ENCODE results near the gene OR9A4.
"Not testable (repeated sequence)": the region's sequence is repeated elsewhere in the genome, so short reads cannot be mapped to it uniquely, and the experiment has no call there.

OR9A4 gene, protein sequence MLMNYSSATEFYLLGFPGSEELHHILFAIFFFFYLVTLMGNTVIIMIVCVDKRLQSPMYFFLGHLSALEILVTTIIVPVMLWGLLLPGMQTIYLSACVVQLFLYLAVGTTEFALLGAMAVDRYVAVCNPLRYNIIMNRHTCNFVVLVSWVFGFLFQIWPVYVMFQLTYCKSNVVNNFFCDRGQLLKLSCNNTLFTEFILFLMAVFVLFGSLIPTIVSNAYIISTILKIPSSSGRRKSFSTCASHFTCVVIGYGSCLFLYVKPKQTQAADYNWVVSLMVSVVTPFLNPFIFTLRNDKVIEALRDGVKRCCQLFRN

DNA sequence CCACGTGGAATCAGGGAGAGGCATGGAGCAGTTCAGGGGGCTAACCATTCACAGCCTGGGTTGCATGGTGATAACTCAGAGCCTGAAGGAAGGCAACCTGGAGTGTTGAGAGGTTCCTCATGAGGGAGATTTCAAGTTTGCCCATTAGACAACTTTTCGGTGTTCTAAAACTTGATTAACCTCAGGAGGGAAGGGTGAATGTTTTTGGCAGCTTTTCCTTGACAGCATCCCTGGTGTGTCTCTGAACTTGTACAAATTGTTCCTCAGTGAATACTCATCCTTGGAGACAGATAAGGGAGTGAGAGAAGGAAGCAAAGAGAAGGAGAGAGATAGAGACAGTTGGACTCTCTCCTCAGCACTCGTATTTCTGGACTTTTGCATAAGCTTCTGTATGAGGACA lies at the start of gene OR9A4:
TSS of gene OR9A4 (plus strand) at position 301 of the 400 bp plus-strand sequence. CDS start 2,477 bp downstream, outside the sequence.
- no peak for DNase-seq

DNA sequence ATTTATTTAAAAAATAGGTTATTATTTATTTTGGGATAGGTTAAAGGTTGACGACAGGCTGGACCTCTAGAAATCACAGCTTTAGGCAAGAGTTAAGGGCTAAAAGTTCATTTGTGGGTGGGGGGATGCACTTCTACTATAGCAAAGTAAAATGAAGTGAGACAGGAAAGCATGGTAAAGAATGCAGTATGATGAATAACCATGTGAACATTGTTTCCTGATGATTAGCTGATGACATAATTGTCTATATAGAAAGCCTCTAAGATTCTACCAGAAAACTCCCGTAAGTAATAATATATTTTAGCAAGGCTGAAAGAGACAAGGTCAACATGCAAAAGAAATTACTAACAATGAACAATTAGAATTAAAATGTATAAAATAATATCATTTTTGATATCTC lies 49.2 kb upstream of the OR9A4 start:
- no peak for DNase-seq

DNA sequence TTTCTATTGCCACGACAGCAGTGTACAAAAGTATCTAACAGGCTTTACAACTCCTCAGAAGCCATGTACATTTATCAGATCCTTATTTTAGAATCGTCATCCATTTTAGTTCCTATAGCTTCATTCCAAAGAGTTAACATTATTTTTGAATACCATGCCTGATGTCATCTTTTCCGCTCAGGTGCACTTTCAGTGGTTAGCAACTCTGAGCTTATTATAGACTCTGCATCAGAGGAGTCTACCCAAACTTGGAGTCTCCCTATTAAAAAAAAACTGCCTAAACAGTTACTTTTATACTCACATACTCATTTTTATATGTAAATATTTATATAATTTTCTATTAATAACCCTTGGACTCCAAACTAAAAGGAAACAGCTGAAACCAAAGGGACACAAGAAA lies 43.3 kb upstream of the OR9A4 start:
- DNase-seq = no peak

DNA sequence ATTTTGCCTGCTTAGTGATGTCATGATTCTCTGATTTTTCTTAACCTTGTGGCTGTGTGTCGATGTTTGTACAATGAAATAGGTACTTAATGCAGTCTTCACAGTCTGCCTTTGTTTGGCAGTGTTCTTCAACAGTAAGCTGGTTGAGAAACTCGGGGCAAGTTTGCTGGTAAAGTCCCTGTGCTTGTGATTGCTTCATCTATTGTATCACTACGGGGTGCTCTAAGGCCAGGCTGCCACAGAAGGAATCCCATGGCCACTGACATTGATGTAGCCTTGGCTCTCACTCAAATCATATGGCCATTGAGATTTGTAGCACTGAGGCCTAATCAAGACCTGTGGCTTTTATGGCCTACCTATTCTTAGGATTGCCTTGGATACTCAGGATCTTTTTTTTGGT lies 41.4 kb upstream of the OR9A4 start:
- no peak for DNase-seq

DNA sequence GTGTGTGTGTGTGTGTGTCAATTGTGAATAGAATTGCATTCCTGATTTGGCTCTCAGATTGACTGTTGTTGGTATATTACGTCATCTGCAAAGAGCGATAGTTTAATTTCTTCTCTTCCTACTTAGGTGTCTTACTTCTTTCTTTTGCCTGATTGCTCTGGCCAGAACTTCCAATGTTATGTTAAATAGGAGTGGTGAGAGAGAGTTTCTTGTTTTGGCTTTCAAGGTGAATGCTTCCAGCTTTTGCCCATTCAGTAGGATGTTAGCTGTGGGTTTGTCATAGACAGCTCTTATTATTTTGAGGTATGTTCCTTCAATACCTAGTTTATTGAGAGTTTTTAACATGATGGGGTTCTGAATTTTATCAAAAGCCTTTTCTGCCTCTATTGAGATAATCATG lies 40.7 kb upstream of the OR9A4 start:
- DNase-seq = no peak

DNA sequence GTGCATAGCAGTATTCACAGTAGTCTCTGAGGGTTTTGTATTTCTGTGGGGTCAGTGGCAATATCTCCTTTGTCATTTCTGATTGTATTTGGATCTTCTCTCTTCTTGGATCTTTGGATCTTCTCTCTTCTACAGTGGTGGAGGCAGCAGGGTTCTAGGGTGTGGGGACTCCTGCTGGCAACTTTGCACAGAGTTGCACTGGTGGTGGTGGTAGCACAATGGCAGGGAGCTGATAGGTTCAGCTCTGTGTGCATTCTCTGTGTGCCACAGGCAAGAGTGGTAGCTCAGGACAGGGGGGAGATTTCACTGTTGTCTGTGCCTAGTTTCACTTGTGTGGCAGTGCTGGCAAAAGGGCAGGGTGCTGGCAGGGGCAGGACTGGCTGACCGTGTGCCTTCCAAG lies 39.8 kb upstream of the OR9A4 start:
- no peak for DNase-seq

DNA sequence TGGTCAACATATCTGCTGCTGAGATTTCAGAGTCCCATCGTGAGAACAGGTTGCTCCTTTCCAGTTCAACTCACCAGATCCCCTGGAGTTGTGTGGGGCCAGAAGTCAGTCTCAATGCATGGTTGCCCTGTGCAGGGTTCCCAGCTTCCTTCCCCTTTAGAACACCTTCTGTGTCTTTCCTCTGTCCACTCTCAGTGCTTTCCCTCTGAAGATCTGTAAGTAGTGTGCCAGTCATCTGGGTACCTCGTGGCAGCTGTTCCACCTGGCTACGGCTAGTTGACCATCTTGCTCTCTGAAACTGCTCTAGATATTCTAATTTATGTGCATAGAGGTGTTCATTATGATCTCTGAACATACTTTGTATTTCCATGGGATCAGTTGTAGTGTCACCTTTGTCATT lies 38.8 kb upstream of the OR9A4 start:
- no peak for DNase-seq

DNA sequence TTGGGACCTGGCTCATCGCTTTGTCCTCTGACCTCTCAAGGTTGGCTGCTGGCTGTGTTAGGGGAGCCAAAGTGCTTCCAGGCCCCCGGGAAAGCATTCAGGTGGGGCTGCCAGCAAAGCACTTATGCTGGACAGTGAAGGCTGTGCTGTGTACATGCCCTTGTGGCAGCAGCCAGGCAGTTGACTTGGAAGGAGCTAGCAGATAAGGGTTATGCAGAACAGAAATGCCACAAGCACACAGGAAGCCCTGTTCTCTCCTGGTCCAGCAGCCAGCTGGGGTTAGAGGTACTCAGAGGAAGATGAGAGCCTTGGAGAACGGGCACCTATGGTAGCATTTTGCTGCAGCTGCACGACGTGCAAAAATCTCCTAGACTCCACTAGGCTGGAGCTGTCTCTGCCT lies 35.2 kb upstream of the OR9A4 start:
- DNase-seq = no peak

DNA sequence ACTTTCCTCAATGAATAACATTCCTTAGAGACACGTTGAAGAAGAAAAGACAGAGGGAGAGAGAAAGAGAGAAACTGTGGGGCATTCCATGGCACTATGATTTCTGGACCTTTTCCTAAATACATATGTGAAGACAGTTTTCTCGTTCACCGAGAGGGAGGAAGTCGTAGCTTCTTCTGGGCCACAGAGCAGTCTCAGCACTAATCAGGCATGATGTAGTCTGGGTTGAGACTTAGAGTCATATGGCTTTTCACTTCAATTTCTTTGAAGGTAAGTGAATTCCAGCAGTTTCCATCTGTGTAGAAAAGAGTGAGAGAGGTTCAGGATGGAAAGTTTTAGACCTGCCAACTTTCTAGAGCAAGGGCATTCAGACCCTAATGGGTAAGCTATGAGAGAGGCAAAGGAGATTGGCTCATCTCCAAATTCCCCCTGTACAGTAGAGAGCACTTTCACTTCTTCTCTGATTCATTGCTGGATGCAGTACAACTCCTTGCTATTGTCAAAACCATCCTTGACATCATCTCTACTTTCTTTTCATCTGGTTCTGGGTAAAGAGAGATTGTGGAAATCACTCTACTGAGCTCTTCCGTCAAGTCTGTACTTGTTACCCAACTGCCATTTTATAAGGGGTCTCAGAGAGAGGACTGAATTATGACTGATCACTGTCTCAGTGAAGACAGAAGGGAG lies 31.5 kb upstream of the OR9A4 start:
- no peak for DNase-seq

DNA sequence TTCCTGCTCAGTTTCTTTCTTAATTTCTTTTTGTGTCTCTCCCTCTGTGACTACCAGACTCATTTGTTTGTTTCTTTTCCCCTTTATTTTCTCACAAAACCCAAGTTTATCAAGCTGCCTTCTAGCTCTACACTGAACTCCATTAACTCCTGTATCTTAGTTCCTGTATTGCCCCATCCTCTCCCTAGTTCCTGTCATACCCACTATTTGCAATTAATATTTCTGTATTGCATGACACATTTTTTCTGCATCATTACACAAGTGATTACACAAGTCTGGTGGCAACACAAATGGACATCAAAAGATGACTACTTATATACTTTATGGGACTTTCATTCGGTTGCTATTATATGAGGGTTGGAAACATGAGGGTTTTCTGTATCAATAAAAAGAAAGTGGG lies 26.9 kb upstream of the OR9A4 start:
- no peak for DNase-seq

DNA sequence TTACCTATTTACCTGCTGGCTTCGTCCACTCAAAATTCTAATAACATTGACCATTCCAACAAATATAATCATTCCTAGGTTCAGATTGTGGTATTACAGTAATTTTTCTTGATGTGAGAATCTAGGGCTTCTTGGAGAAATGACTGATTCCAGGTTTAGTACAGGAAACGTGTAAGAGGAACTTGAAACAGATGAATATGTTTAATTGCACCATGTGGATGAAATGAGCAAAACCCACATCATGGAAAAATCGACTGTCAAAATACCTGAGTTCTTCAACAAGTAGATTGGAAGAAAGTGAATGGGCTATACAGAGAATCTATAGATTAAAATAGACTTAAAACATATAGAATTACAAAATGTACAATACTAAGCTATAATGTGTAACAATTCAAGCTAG lies 24.9 kb upstream of the OR9A4 start:
- DNase-seq = no peak

DNA sequence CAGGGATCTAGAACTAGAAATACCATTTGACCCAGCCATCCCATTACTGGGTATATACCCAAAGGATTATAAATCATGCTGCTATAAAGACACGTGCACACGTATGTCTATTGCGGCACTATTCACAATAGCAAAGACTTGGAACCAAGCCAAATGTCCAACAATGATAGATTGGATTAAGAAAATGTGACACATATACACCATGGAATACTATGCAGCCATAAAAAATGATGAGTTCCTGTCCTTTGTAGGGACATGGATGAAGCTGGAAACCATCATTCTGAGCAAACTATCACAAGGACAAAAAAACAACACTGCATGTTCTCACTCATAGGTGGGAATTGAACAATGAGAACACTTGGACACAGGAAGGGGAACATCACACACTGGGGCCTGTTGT lies 16.8 kb upstream of the OR9A4 start:
- DNase-seq = not testable (repeated sequence)

DNA sequence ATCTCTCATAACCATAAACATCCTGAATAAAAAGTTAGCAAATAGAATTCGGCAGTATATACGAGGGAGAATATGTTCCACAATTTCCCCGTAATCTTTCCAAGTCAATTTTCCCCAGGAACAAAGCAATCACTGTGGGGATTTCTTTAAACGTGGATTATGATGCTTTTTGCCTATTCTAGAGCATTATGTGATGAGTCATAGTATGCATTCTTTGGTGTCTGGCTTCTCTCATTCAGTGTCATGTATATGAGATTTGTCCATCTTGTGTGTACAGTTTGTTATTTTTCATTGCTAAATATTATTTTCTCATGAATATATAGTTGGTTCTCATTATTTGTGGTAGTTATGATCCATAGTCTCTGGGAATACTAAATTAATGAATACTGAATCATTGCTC lies 9.9 kb upstream of the OR9A4 start:
- DNase-seq = no peak

DNA sequence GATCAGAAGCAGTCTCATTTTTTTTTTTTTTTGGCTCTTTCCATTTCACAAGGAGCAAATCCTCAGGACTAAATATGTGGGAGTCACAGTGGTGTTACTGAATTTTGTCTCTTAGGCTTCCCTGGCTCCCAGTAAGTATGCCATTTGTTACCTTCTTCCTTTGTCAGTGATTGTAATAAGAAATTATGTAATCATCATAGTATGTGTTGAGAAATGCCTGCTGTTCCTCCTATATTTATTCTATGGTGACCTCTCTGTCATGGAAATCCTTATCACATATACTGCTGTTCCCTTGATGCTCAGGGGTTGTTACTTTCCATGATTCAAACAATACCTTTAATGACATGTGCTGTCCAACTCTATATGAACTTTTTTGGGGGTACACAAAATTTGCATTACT lies 4.8 kb upstream of the OR9A4 start:
- no peak for DNase-seq

DNA sequence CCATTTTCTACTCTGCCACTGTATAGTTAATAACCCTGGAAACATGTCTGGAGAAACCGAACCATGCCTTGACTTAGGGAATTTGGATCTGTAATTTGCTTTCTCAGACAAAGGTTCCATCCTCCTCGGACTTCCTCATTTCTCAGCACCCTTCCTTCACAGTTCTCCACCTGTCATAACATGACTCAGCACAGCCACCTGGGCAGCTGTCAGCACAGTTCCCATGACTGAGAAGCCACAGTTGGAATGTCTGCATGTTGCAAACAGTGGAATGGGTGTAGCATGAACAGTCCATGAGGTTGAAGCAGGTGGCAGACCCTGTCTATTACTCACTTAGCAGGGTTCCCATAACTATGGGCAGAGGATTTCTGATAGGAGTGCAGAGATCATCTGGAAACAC lies 634 bp upstream of the OR9A4 start:
- no peak for DNase-seq

DNA sequence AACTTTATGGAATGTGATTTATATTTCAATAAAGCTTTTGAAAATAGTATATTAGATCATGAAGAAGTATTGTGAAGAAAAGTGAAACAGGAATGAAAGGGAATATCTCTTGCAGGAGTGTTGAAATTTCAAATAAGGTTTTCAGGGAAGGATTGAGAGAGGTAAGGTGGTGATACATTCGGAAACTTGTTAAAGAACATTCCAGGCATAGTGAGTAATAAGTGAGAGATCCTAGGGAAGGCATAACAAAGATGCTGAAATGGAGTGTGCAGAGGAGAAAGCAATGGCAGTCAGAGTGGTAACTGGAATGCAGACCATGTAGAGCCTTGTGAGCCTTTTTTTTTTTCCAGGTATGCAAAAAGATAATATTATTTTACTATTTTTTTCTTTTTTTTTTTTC lies 4.1 kb downstream of the OR9A4 start:
- no peak for DNase-seq

DNA sequence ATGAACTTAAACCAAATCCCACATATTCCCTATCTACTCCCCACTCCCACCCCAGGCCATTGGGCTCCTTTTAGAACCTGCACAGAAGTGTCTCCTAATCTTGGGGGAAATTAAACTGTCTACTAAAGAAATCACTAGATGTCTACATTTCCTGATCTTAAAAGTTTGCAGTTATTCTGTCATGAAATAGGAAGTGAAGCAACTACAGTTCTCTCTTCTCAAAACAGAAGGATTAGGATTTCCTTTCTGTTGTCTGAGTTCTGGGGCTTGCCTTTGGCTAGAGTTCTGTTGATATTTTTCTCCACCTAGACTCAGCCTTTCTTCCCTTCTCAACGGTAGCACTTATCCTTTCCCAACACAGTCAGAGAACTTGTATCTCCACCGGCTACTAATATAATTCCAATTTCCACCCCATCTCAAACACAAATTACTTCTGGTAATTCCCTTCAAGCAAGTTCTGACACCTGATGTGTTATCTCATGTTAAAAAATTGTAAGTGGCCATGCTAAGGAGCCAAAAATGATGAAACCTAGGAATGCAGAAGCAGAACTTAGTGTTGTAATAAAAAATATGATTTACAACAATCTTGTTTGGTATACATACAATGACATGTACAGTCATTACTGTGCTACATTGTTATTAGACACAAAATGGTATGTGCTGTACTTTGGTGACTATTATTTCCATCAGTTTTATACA lies 12.1 kb downstream of the OR9A4 start:
- DNase-seq = no peak

DNA sequence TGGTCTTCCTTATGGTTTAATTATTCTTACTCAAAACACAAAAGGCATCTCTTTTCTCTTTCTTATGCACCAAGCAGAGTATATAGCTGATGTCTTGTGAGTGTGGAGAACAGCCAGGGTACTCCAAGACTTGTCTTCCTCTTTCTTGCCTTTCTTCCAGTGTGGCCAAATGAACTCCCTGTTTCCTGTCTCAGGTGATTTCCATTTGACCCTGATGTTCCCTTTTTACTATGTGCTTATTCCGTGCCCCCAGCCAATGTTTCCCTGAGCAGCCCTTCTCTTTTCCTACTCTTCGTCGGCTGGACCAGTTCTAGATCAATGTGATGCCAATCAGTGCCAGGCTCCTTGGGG lies 12.6 kb downstream of the OR9A4 start:
- DNase-seq = no peak

DNA sequence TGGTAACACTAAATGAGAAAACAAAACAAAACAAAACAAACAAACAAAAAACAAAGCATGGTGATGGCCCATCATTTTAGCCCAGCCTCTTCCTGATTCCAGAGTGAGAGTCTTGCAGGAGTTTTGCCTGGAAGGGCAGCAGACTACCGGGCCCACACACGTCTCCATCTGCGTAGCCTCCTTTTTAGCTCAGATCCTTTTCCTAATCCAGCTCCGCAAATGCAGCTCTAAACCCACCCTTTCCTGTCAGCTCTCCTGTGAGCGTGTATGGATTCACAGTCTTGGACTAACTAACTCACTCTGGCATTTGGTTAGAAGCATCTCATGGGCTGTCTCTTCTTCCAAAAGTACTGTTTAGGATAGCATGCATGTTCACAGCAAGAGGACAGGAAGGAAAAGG lies 14.0 kb downstream of the OR9A4 start:
- no peak for DNase-seq

DNA sequence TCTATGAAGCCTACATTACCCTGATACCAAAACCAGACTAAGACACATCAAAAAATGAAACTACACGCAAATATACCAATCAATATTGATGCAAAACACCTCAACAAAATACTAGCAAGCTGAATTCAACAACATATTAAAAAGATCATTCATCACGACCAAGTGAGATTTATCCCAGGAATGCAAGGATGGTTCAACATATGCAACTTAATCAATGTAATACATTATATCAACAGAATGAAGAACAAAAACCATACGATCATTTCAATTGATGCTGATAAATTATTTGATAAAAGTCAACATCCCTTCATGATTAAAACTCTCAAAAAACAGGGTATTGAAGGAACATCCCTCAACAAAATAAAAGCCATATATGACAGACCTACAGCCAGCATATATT lies 24.9 kb downstream of the OR9A4 start:
- DNase-seq = no peak

DNA sequence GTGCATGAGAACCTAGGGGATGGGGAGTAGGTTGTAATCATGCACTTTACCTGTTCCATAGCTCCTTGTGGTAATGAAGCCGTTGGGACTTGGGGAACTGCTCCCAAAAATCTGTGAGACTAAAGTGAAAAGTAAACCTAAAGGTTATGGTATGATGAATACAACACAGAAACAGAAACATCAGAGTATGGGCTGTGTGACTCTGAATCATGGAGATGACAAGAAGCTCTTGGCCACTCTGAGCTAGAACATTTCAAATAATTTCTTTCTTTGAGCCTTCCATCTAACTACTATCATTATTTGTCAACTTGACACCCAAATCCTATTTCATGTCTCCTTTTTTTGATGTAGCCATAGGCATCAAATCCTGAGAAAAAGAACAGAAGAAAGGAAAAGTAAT lies 27.6 kb downstream of the OR9A4 start:
- no peak for DNase-seq

DNA sequence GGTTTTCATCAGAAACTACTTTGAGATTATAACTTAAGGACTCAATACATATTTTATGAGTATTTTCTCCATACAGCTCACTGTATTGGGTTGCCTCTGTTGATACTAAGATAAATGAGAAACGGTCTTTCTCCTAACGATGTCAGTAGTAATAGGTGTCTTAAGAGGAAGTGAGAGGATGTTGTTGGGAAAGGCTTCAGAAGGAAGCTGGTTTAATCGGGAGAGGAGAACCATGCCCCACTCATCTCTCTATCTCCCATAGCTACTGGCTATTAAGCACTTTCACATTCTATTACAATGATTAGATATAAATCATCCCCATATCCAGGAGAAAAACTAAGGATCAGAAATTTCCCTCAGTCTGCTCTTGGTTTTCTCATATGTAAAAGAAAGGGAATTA lies 28.6 kb downstream of the OR9A4 start:
- no peak for DNase-seq

DNA sequence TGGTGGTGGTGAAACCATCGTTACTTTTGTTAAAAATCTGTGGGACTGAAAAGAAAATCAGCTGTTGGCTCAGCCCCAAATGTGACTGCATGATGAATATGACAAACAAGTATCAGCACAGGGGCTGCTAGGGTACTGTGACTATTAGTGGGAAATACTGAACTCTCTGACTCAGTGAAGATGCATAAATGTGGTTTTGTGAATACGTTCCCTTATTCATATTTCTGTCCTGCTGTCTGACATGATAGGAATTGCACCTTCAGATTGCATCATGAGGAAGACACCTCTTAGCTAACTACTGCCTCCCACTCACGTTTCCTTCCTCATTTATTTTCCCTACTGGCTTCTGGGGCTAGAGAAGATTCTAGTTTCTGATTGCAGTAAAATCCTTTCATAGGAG lies 29.2 kb downstream of the OR9A4 start:
- no peak for DNase-seq

DNA sequence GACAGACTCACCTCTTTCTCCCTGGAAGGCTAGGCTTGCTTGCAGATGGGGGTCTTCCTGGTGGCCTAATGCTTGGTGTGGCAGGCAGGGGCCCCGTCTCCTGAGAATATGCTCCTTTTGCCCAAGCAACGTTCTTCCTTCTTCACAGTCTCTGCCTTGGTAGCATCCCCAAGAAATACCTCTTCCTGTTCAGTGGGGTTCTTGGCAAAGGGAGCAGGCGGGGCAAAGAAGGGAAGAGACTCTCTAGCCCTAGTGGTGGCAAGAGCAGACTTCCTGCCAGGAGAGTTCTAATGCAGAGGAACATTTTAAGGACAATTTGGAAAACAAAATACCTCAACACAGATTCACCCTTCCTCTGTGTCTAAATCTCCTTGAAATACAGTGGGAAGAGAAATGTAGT lies 30.6 kb downstream of the OR9A4 start, which contains the start of gene CLEC5A:
TSS of gene CLEC5A (minus strand) at position 179 of the 400 bp plus-strand sequence. CDS start 682 bp downstream, outside the sequence.
- no peak for DNase-seq

Data from NCI-H446 (cell line).